Activated CD8-positive, alpha-beta T cell treated with anti-CD3 and anti-CD28 coated beads for 36 hours (primary cell): Measurements from ENCODE around the gene IL4R. TPM values are rescaled to one million over a fixed set of nuclear protein-coding genes. Genes with fewer than 3 reads are reported as not detected.
A peak's percentile ranks its signal among the peaks of the same experiment; 100 is the strongest.
"Not testable (repeated sequence)": the region's sequence is repeated elsewhere in the genome, so short reads cannot be mapped to it uniquely, and the experiment has no call there.

Source experiments
- ATAC-seq: fragments of 200-7000 bp; cut with Tn5 transposase; one replicate; pipeline ENCODE4 v1.10.0; 2021; ENCODE audit warnings: mild to moderate bottlenecking, moderate library complexity
- CTCF ChIA-PET: fragments of 350-600 bp; sonication (Branson Sonifier 250); formaldehyde crosslinking; loops from one replicate; lab custom pipeline; 2021; ENCODE audit warnings: antibody characterized with exemption; lab: Charles Lee
- POLR2A ChIA-PET: fragments of 350-600 bp; sonication (Branson Sonifier 250); formaldehyde crosslinking; loops from one replicate; lab custom pipeline; 2021; ENCODE audit warnings: antibody characterized with exemption; lab: Charles Lee
- DNase-seq: peaks from one replicate; pipeline ENCODE4 v3.0.0-alpha.2; 2020
- H3K27ac Mint-ChIP-seq: one replicate; pipeline ENCODE4 v1.8.0; 2021; ENCODE audit warnings: mild to moderate bottlenecking, mixed read lengths
- H3K27me3 Mint-ChIP-seq: one replicate; pipeline ENCODE4 v1.8.0; 2021; ENCODE audit warnings: mixed read lengths
- H3K36me3 Mint-ChIP-seq: one replicate; pipeline ENCODE4 v1.8.0; 2021; ENCODE audit warnings: low read depth, mixed read lengths
- H3K4me1 Mint-ChIP-seq: one replicate; pipeline ENCODE4 v1.8.0; 2021; ENCODE audit warnings: low read depth, mixed read lengths
- H3K4me3 Mint-ChIP-seq: one replicate; pipeline ENCODE4 v1.8.0; 2021; ENCODE audit warnings: mild to moderate bottlenecking, moderate library complexity, mixed read lengths
- H3K9me3 Mint-ChIP-seq: one replicate; pipeline ENCODE4 v1.8.0; 2021; ENCODE audit warnings: mixed read lengths
- intact Hi-C: fragments of 100-400 bp; cut with micrococcal nuclease; formaldehyde crosslinking; loops from one replicate; pipeline ENCODE4 v1.10.0; 2022
- total RNA-seq, 2 experiments: library from RNA; stranded (reverse); gene quantifications; one replicate each; pipeline ENCODE4 v1.2.3, GENCODE V29; 2021
- TF ChIP-seq, protein P1 (sequence below): fragments of 200-600 bp; IDR thresholded peaks from one replicate; pipeline ENCODE4 v1.8.0; 2022; ENCODE audit warnings: antibody characterized with exemption, mild to moderate bottlenecking

IL4R gene
- total RNA-seq, 2 experiments from 2014 or later: 236 to 245 TPM

- Mint-ChIP-seq H3K27ac (no peak overlapping the region), H3K4me1 (peaks cover 57% of the 10 kb centered on the region), H3K27me3 (no peaks in the 10 kb centered on the region), H3K4me3 (no peak overlapping the region), H3K9me3 (peaks cover 7% of the 10 kb centered on the region), H3K36me3 (peaks cover 5% of the 10 kb centered on the region)
- ATAC-seq: no peak
- TF ChIP-seq, protein P1, sequence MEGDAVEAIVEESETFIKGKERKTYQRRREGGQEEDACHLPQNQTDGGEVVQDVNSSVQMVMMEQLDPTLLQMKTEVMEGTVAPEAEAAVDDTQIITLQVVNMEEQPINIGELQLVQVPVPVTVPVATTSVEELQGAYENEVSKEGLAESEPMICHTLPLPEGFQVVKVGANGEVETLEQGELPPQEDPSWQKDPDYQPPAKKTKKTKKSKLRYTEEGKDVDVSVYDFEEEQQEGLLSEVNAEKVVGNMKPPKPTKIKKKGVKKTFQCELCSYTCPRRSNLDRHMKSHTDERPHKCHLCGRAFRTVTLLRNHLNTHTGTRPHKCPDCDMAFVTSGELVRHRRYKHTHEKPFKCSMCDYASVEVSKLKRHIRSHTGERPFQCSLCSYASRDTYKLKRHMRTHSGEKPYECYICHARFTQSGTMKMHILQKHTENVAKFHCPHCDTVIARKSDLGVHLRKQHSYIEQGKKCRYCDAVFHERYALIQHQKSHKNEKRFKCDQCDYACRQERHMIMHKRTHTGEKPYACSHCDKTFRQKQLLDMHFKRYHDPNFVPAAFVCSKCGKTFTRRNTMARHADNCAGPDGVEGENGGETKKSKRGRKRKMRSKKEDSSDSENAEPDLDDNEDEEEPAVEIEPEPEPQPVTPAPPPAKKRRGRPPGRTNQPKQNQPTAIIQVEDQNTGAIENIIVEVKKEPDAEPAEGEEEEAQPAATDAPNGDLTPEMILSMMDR: no peak
- intact Hi-C loops: no loop called here
- CTCF ChIA-PET: interaction anchor here (0.7 to 1.3 kb wide), 2 partner anchors 53 to 63 kb away, joined by 3 to 5 read pairs; no protein-coding TSS in a partner anchor
- DNase-seq: no peak
- POLR2A ChIA-PET: interaction anchor here (1.0 to 4.5 kb wide), 5 partner anchors 12 to 52 kb away, joined by 3 to 27 read pairs (median 5); no protein-coding TSS in a partner anchor
Observed at GRCh38 chr16:27287887-27288286, 25.9 kb upstream of the IL4R start.

DNA sequence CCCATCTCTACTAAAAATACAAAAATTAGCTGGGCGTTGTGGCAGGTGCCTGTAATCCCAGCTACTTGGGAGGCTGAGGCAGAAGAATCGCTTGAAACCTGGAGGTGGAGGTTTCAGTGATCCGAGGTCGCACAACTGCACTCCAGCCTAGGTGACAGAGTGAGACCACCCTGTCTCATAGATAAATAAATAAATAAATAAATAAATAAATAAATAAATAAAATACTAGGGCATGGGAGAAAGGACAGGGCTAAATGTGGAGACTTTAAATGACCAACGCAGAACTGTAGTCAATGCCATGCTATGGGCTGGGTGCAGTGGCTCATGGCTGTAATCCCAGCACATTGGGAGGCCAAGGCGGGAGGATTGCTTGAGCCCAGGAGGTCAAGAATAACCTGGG lies 25.5 kb upstream of the IL4R start:
- H3K4me3 Mint-ChIP-seq, ATAC-seq, H3K9me3 Mint-ChIP-seq, H3K36me3 Mint-ChIP-seq, intact Hi-C loops, H3K27me3 Mint-ChIP-seq, DNase-seq, H3K27ac Mint-ChIP-seq: not testable (repeated sequence)
- ChIA-PET CTCF (interaction anchor here (0.7 to 1.3 kb wide), 3 partner anchors 18 to 63 kb away, joined by 3 to 5 read pairs (median 3); no protein-coding TSS in a partner anchor), POLR2A (interaction anchor here (1.0 to 4.5 kb wide), 3 partner anchors 13 to 52 kb away, joined by 5 to 27 read pairs (median 6); no protein-coding TSS in a partner anchor)
- peaks cover 53% of the 10 kb centered on the region for H3K4me1 Mint-ChIP-seq

DNA sequence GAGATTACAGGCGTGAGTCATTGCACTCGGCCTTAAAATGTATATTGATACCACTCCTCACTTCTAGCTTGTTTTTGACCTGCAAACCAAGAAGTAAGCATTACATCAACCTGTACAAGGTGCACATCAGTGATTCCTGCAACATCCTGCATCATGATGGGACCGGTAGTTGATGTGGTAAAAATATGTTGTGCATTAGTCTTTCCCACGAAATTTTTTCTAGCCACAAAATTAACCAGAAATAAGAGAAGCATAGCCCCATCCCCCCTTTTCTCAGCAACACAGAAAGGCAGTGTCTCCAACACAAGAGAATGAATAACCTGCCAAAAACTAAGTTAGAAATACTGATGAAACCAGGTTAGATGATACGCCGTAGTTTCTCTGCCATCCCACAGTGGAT lies 24.1 kb upstream of the IL4R start:
- ATAC-seq (no peak), DNase-seq (no peak)
- Mint-ChIP-seq H3K4me1 (peaks cover 42% of the 10 kb centered on the region), H3K4me3 (no peak overlapping the region), H3K27ac (peak overlapping the region; percentile 17), H3K36me3 (peaks cover 5% of the 10 kb centered on the region), H3K27me3 (no peaks in the 10 kb centered on the region), H3K9me3 (peaks cover 7% of the 10 kb centered on the region)
- intact Hi-C loops: no loop called here
- POLR2A ChIA-PET: interaction anchor here (0.6 to 0.8 kb wide), 2 partner anchors 21 to 34 kb away, joined by 3 to 5 read pairs; no protein-coding TSS in a partner anchor
- TF ChIP-seq, protein P1: no peak
- CTCF ChIA-PET: interaction anchor here (0.9 to 1.9 kb wide), 3 partner anchors 20 to 55 kb away, joined by 3 to 4 read pairs (median 3); no protein-coding TSS in a partner anchor

GRCh38 chr16:27290562-27290961 lies 23.2 kb upstream of the IL4R start:
- H3K4me3 Mint-ChIP-seq: no peak overlapping the region
- TF ChIP-seq, protein P1: no peak
- H3K36me3 Mint-ChIP-seq: peaks cover 5% of the 10 kb centered on the region
- peaks cover 7% of the 10 kb centered on the region for H3K9me3 Mint-ChIP-seq
- no peak overlapping the region for H3K27ac Mint-ChIP-seq
- DNase-seq (no peak), ATAC-seq (no peak)
- CTCF ChIA-PET: interaction anchor here (1.3 to 1.9 kb wide), 2 partner anchors 26 to 54 kb away, joined by 3 to 4 read pairs; no protein-coding TSS in a partner anchor
- POLR2A ChIA-PET: interaction anchor here (1.1 to 1.2 kb wide), 2 partner anchors 28 to 37 kb away, joined by 3 read pairs; no protein-coding TSS in a partner anchor
- intact Hi-C loops: no loop called here
- peaks cover 33% of the 10 kb centered on the region for H3K4me1 Mint-ChIP-seq
- H3K27me3 Mint-ChIP-seq: no peaks in the 10 kb centered on the region

GRCh38 chr16:27291106-27291505 lies 22.7 kb upstream of the IL4R start:
- peaks cover 5% of the 10 kb centered on the region for H3K36me3 Mint-ChIP-seq
- H3K27ac Mint-ChIP-seq: no peak overlapping the region
- peaks cover 32% of the 10 kb centered on the region for H3K4me1 Mint-ChIP-seq
- no peak for ATAC-seq
- no peak overlapping the region for H3K4me3 Mint-ChIP-seq
- H3K9me3 Mint-ChIP-seq: peaks cover 7% of the 10 kb centered on the region
- CTCF ChIA-PET: interaction anchor here (1.3 to 1.9 kb wide), 2 partner anchors 26 to 55 kb away, joined by 3 to 4 read pairs; no protein-coding TSS in a partner anchor
- no peak for DNase-seq
- POLR2A ChIA-PET: interaction anchor here (1.1 to 1.3 kb wide), 3 partner anchors 10 to 37 kb away, joined by 3 to 5 read pairs (median 3); no protein-coding TSS in a partner anchor
- intact Hi-C loops: no loop called here
- TF ChIP-seq, protein P1: no peak
- H3K27me3 Mint-ChIP-seq: no peaks in the 10 kb centered on the region
